H1 (cell line): Measurements from ENCODE around the gene ARHGEF10L. TPM values are rescaled to one million over a fixed set of nuclear protein-coding genes. Genes with fewer than 3 reads are reported as not detected.

ENCODE experiments used
- CTCF ChIA-PET: fragments of 300-600 bp; sonication (Branson Sonifier 250); formaldehyde crosslinking; loops from one replicate; lab custom pipeline; 2021; ENCODE audit not compliant: partially characterized antibody; lab: Charles Lee
- POLR2A ChIA-PET: fragments of 300-600 bp; sonication (Branson Sonifier 250); formaldehyde crosslinking; loops from one replicate; lab custom pipeline; 2021; ENCODE audit warnings: inconsistent platforms; ENCODE audit not compliant: partially characterized antibody; lab: Charles Lee
- DNase-seq, 2 experiments: peaks; one replicate each; pipeline versions ENCODE4 v3.0.0 to v3.0.0-alpha.2; 2010 to 2022; ENCODE audit warnings: low spot score in 2 of 2, low read depth in 1 of 2, mixed read lengths in 1 of 2
- FAIRE-seq: peaks from 2 replicates; lab custom pipeline; 2011; peaks lifted over from hg19 to GRCh38; lab: Jason Lieb, UNC
- H2AFZ ChIP-seq: 2 replicates; pipeline ENCODE4 v1.8.1; 2012; ENCODE audit warnings: low read length, inconsistent platforms
- H2AK5ac ChIP-seq: 2 replicates; pipeline ENCODE4 v1.6.1; 2013; ENCODE audit warnings: low read depth, low read length
- H2BK120ac ChIP-seq: replicated peaks from 2 replicates; pipeline ENCODE3; 2013; ENCODE audit warnings: low read depth, low read length, inconsistent platforms
- H2BK12ac ChIP-seq: 2 replicates; pipeline ENCODE4 v1.6.1; 2013; ENCODE audit warnings: low read depth, low read length
- H2BK15ac ChIP-seq: 2 replicates; pipeline ENCODE4 v1.6.1; 2013; ENCODE audit warnings: low read length
- H2BK20ac ChIP-seq: 2 replicates; pipeline ENCODE4 v1.6.1; 2013; ENCODE audit warnings: low read length
- H2BK5ac ChIP-seq: 2 replicates; pipeline ENCODE4 v1.6.1; 2013; ENCODE audit warnings: low read depth, low read length
- H3K14ac ChIP-seq: 2 replicates; pipeline ENCODE4 v1.6.1; 2013; ENCODE audit warnings: inconsistent platforms; ENCODE audit not compliant: insufficient read length
- H3K18ac ChIP-seq: 2 replicates; pipeline ENCODE4 v1.6.1; 2013; ENCODE audit warnings: low read length; ENCODE audit errors: extremely low read depth
- H3K23ac ChIP-seq: 2 replicates; pipeline ENCODE4 v1.6.1; 2013; ENCODE audit warnings: inconsistent platforms; ENCODE audit not compliant: insufficient read length
- H3K23me2 ChIP-seq: 2 replicates; pipeline ENCODE4 v1.6.1; 2013; ENCODE audit warnings: low read depth, low read length
- H3K27ac ChIP-seq: 2 replicates; pipeline ENCODE4 v1.6.1; 2011; ENCODE audit warnings: low read depth, low read length, inconsistent platforms
- H3K27me3 ChIP-seq, 4 experiments: replicated peaks in 1 of 4; 1 replicate in 1 of 4; 2 replicates in 3 of 4; pipeline versions ENCODE4 v1.6.1 to v1.8.1; 2011 to 2013; ENCODE audit warnings: low read length in 3 of 4, mild to moderate bottlenecking in 3 of 4, inconsistent platforms in 2 of 4, mixed read lengths in 2 of 4, moderate library complexity in 1 of 4; ENCODE audit not compliant: control insufficient read depth in 3 of 4, insufficient read depth in 3 of 4; ENCODE audit errors: extremely low read depth in 1 of 4
- H3K36me3 ChIP-seq, 4 experiments: 2 replicates each; pipeline versions ENCODE4 v1.6.1 to v1.8.1; 2011 to 2013; ENCODE audit warnings: mild to moderate bottlenecking in 4 of 4, low read length in 3 of 4, moderate library complexity in 2 of 4, control low read depth in 1 of 4, inconsistent platforms in 1 of 4; ENCODE audit not compliant: insufficient read depth in 4 of 4, control insufficient read depth in 2 of 4
- H3K4ac ChIP-seq: replicated peaks from 2 replicates; pipeline ENCODE3; 2013; ENCODE audit warnings: low read length, low read depth, mixed read lengths, inconsistent platforms; ENCODE audit not compliant: insufficient read length
- H3K4me1 ChIP-seq, 4 experiments: replicated peaks in 1 of 4; 1 replicate in 1 of 4; 2 replicates in 3 of 4; pipeline versions ENCODE4 v1.6.1 to v1.8.1; 2011 to 2013; ENCODE audit warnings: low read length in 3 of 4, inconsistent platforms in 2 of 4, mixed read lengths in 1 of 4; ENCODE audit not compliant: insufficient read depth in 4 of 4, control insufficient read depth in 3 of 4
- H3K4me2 ChIP-seq, 2 experiments: 2 replicates each; pipeline versions ENCODE4 v1.6.1 to v1.8.1; 2011 to 2013; ENCODE audit warnings: low read depth in 2 of 2, low read length in 2 of 2, control low read depth in 1 of 2, inconsistent platforms in 1 of 2, mild to moderate bottlenecking in 1 of 2; ENCODE audit not compliant: insufficient read depth in 1 of 2
- H3K4me3 ChIP-seq, 4 experiments: fragments of 200-600, 300-600 bp in 1 of 4; sonication (generic), shearing (Covaris generic), sonication (Bioruptor Twin) in 1 of 4; 2 replicates each; pipeline versions ENCODE4 v1.5.1 to v1.8.1; 2011 to 2016; ENCODE audit warnings: low read length in 4 of 4, low read depth in 3 of 4, control low read depth in 2 of 4, inconsistent platforms in 2 of 4, mild to moderate bottlenecking in 2 of 4, mixed read lengths in 1 of 4, moderate library complexity in 1 of 4; ENCODE audit not compliant: insufficient read depth in 2 of 4; ENCODE audit errors: extremely low read depth in 1 of 4
- H3K56ac ChIP-seq: replicated peaks from 2 replicates; pipeline ENCODE3; 2013; ENCODE audit warnings: low read depth, mild to moderate bottlenecking, mixed read lengths, low read length, inconsistent platforms; ENCODE audit not compliant: insufficient read length
- H3K79me1 ChIP-seq: 2 replicates; pipeline ENCODE4 v1.6.1; 2013; ENCODE audit warnings: low read depth, low read length, control low read depth
- H3K79me2 ChIP-seq, 2 experiments: 2 replicates each; pipeline versions ENCODE4 v1.6.1 to v1.8.1; 2012 to 2013; ENCODE audit warnings: low read length in 2 of 2, mild to moderate bottlenecking in 2 of 2, inconsistent platforms in 1 of 2; ENCODE audit not compliant: insufficient read depth in 2 of 2, control insufficient read depth in 1 of 2
- H3K9ac ChIP-seq, 4 experiments: replicated peaks in 1 of 4; 1 replicate in 1 of 4; 2 replicates in 3 of 4; pipeline versions ENCODE4 v1.6.1 to v1.8.1; 2011 to 2013; ENCODE audit warnings: low read depth in 3 of 4, low read length in 3 of 4, control low read depth in 2 of 4, mild to moderate bottlenecking in 2 of 4, moderate library complexity in 2 of 4, inconsistent platforms in 1 of 4; ENCODE audit errors: extremely low read depth in 1 of 4
- H3K9me3 ChIP-seq, 2 experiments: 2 replicates each; pipeline versions ENCODE4 v1.6.1 to v1.8.1; 2012 to 2013; ENCODE audit warnings: mild to moderate bottlenecking in 2 of 2, moderate library complexity in 2 of 2, control low read depth in 1 of 2, inconsistent platforms in 1 of 2, low read depth in 1 of 2, low read length in 1 of 2, mixed read lengths in 1 of 2; ENCODE audit not compliant: insufficient read depth in 2 of 2
- H4K20me1 ChIP-seq, 2 experiments: replicated peaks in 1 of 2; 2 replicates each; pipeline versions ENCODE3 to v1.8.1; 2011 to 2013; ENCODE audit warnings: inconsistent platforms in 2 of 2, low read length in 2 of 2, mild to moderate bottlenecking in 1 of 2; ENCODE audit not compliant: insufficient read depth in 2 of 2, control insufficient read depth in 1 of 2
- H4K5ac ChIP-seq: 2 replicates; pipeline ENCODE4 v1.6.1; 2013; ENCODE audit warnings: low read length, low read depth, mixed read lengths, inconsistent platforms; ENCODE audit not compliant: insufficient read length
- H4K8ac ChIP-seq: 2 replicates; pipeline ENCODE4 v1.8.0; 2013; ENCODE audit warnings: mild to moderate bottlenecking, moderate library complexity, low read length, inconsistent platforms; ENCODE audit not compliant: insufficient read depth; ENCODE audit errors: extremely low read depth
- H4K91ac ChIP-seq: replicated peaks from 2 replicates; pipeline ENCODE3; 2013; ENCODE audit warnings: low read length, mixed read lengths, inconsistent platforms; ENCODE audit not compliant: insufficient read length
- CHD1 ChIP-seq: IDR thresholded peaks from 2 replicates; pipeline ENCODE4 v1.6.1; 2012; ENCODE audit warnings: low read depth, low read length, improper control_type of control experiment
- CHD2 ChIP-seq: IDR thresholded peaks from 2 replicates; pipeline ENCODE4 v1.6.1; 2012; ENCODE audit warnings: low read length, improper control_type of control experiment
- MAFK ChIP-seq: IDR thresholded peaks from 2 replicates; pipeline ENCODE4 v1.6.1; 2012; ENCODE audit warnings: low read depth, mild to moderate bottlenecking, improper control_type of control experiment, low read length
- RNF2 ChIP-seq: fragments of 200-900, 300-1000 bp; sonication (generic); IDR thresholded peaks from 2 replicates; pipeline ENCODE4 v1.7.1; 2016; ENCODE audit warnings: borderline replicate concordance, low read depth, mild to moderate bottlenecking, antibody characterized with exemption, low read length; ENCODE audit not compliant: poor library complexity, severe bottlenecking; ENCODE audit errors: missing control alignments
- WGBS, 2 experiments: shearing (Covaris generic) in 1 of 2; methylation state at CpG; one replicate each; pipeline versions ENCODE4 v1.1.6 to v1.1.7; 2013 to 2015; ENCODE audit warnings: low lambda C conversion rate in 2 of 2, mixed read lengths in 2 of 2, inconsistent platforms in 1 of 2, low coverage in 1 of 2, missing lambda C conversion rate in 1 of 2; ENCODE audit not compliant: insufficient replicate concordance in 2 of 2, insufficient coverage in 1 of 2, insufficient read length in 1 of 2; ENCODE audit errors: extremely low coverage in 1 of 2, missing lambda C conversion rate in 1 of 2; 5-methylcytosine and 5-hydroxymethylcytosine counted together
- polyA plus RNA-seq, 7 experiments: library from polyadenylated mRNA; depleted of rRNA in 3 of 7; stranded (reverse) in 5 of 7; unstranded in 2 of 7; fragments of >200 nt in 5 of 7; fragments of 200-250 nt in 2 of 7; gene quantifications; 1 replicate in 5 of 7; 2 replicates in 1 of 7; 4 replicates in 1 of 7; pipeline versions ENCODE4 v1.2.1 to v1.2.3, GENCODE V29; 2011 to 2013; ENCODE audit warnings: missing spikeins in 2 of 7, mixed read lengths in 2 of 7
- total RNA-seq: library from RNA; stranded (reverse); fragmentation: NEBNext Ultra II Directional; extraction: Animal tissue kit (Norgen Biotek cat#: 25700); gene quantifications from 2 replicates; pipeline ENCODE4 v1.2.1, GENCODE V29; 2021
- TF ChIP-seq, protein P1 (sequence below): IDR thresholded peaks from 2 replicates; pipeline ENCODE4 v1.6.1; 2011; ENCODE audit warnings: low read depth, mild to moderate bottlenecking, low read length; ENCODE audit not compliant: insufficient read depth

The ARHGEF10L gene
- total and polyA plus RNA-seq, 2 of the 8 experiments (the other 6 are each of a cell fraction or from before 2014, with no cell fraction given), result 33.6 to 39.6 TPM

DNA sequence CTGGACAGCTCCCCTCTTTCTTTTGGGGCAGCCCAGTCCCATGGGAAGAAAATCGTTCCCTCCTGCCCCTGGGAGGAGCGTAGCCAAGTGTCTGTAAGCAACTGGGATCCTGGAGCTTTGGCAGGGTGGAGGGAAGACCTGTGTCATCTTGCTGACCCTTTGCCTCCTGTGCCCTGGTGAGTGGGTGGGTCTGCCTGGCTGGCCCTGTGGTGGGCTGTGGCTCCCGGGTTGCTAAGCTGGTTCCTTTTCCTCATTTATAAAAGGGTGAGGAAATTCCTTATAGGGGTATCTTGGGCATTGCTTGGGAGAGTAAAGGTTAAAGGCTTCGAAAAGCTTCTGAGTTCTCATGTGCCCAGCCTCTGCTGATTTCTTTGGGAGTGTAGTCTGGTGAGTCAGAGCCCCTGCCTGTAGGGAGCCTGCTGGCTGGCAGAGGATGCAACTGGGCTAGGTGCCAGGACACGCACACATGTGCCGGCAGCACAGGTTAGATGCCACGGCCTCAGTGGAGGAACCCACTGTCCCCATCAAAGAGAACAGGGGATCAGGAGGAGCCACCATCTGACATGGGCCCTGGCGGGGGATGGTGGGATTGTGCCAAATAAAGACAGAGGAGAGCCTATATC, 85.2 kb downstream of the ARHGEF10L start:
- no peak for DNase-seq
- Histone ChIP-seq H2BK120ac (no peak overlapping the region), H4K5ac (no peak overlapping the region), H3K4me1 (peaks cover 0 to 2% (median 0%) of the 10 kb centered on the region in 4 experiments; a peak in 1 of 7 replicates), H3K27me3 (no peaks in the 10 kb centered on the region), H3K9ac (no peak overlapping the region), H3K36me3 (peaks cover 0 to 11% (median 4%) of the 10 kb centered on the region in 4 experiments; a peak in 4 of 8 replicates), H2AK5ac (no peak overlapping the region), H4K8ac (no peak overlapping the region), H3K27ac (no peak overlapping the region), H4K20me1 (peaks cover 0 to 6% of the 10 kb centered on the region in 2 experiments), H2BK20ac (no peak overlapping the region), H3K18ac (no peak overlapping the region), H2AFZ (no peak overlapping the region), H2BK12ac (no peak overlapping the region), H3K4me2 (no peak overlapping the region), H3K79me2 (no peaks in the 10 kb centered on the region), H3K23me2 (no peaks in the 10 kb centered on the region), H3K56ac (no peak overlapping the region), H2BK15ac (no peak overlapping the region), H3K9me3 (no peaks in the 10 kb centered on the region), H3K14ac (no peak overlapping the region), H2BK5ac (no peak overlapping the region; the same call in 1 of the 2 replicates), H3K23ac (no peak overlapping the region), H4K91ac (no peak overlapping the region), H3K4me3 (no peak overlapping the region), H3K4ac (no peak overlapping the region), H3K79me1 (no peaks in the 10 kb centered on the region)
- 92% methylated on average over 8 of the region's 8 CpGs; no CpG with 5 or more reads in 1 of the 2 experiments for WGBS, 2 experiments
- POLR2A ChIA-PET, result interaction anchor here (1.3 kb wide), 1 partner anchor 13 kb away, joined by 3 read pairs; no protein-coding TSS in a partner anchor
- FAIRE-seq, result no peak
- TF ChIP-seq CHD1 (no peak), RNF2 (no peak), CHD2 (no peak), MAFK (no peak)
- TF ChIP-seq, protein P1, sequence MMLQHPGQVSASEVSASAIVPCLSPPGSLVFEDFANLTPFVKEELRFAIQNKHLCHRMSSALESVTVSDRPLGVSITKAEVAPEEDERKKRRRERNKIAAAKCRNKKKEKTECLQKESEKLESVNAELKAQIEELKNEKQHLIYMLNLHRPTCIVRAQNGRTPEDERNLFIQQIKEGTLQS, result no peak
- CTCF ChIA-PET, result interaction anchor here (0.9 to 7.2 kb wide), 4 partner anchors 17 to 122 kb away, joined by 3 to 76 read pairs (median 9); no protein-coding TSS in a partner anchor
